ENCODE results near the gene ICAM5. TPM values are rescaled to one million over a fixed set of nuclear protein-coding genes. Genes with fewer than 3 reads are reported as not detected.

The ICAM5 gene
- polyA plus RNA-seq, 1 donor (not counting 4 experiments of a cell fraction or from before 2014, with no cell fraction given) = 0.20 TPM

DNA sequence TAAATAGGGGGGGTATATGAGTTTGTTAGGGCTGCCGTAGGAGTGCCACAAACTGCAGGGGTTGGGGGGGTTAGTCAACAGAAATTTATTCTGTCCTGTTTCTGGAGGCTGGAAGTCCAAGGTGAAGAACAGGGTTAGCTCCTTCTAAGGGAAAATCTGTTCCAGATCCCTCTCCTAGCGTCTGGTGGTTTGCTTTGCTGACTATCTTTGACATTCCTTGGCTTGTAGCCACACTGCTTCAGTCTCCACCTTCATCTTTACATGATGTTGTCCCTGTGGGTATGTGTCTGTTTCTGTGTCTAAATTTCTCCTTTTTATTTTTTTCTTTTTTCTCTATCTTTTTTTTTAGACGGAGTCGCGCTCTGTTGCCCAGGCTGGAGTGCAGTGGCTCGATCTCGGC is 27.0 kb upstream of the ICAM5 start:
- Histone ChIP-seq H3K9me1 (ENCODE audit: control insufficient read depth, extremely low read depth, insufficient read depth, low read length) (no peaks in the 10 kb centered on the region), H3K4me3 (ENCODE audit: control insufficient read depth in 2 of 3, extremely low read depth in 1 of 3, insufficient read depth in 2 of 3, low read depth in 1 of 3, low read length in 3 of 3) (no peak overlapping the region), H3K27me3 (ENCODE audit: control insufficient read depth, extremely low read depth, insufficient read depth, low read length) (no peaks in the 10 kb centered on the region), H3K36me3 (ENCODE audit: control insufficient read depth in 2 of 2, extremely low read depth in 1 of 2, insufficient read depth in 2 of 2, low read length in 2 of 2) (peaks cover 9 to 11% of the 10 kb centered on the region in 2 experiments), H3K27ac (ENCODE audit: control insufficient read depth, insufficient read depth, low read length) (no peak overlapping the region), H3K4me2 (ENCODE audit: control insufficient read depth, extremely low read depth, insufficient read depth, low read depth, low read length) (no peak overlapping the region), H3K9ac (ENCODE audit: control insufficient read depth, extremely low read depth, insufficient read depth, low read length) (no peak overlapping the region), H3K79me2 (ENCODE audit: control insufficient read depth, insufficient read depth, low read length) (no peaks in the 10 kb centered on the region), H4K20me1 (ENCODE audit: control insufficient read depth, extremely low read depth, insufficient read depth, low read length) (no peaks in the 10 kb centered on the region), H3K9me3 (ENCODE audit: control insufficient read depth, low read depth, low read length) (no peaks in the 10 kb centered on the region), H2AFZ (ENCODE audit: control insufficient read depth, low read length) (no peak overlapping the region), H3K4me1 (ENCODE audit: control insufficient read depth, extremely low read depth, insufficient read depth, low read length) (peaks cover 23% of the 10 kb centered on the region)
- dilution Hi-C loops (cut with MboI; ENCODE audit: extremely low pct_ligation_motif_present, low sequenced_read_pairs) = no loop called here
- TF ChIP-seq EZH2 (IDR thresholded peaks at IDR 0.05; ENCODE audit: low read length) (no peak), CTCF (optimal IDR thresholded peaks at IDR 0.05 in 1 of 3, IDR thresholded peaks at IDR 0.05 in 1 of 3, conservative IDR thresholded peaks at IDR 0.05 in 1 of 3; ENCODE audit: extremely low read depth in 1 of 3, insufficient read depth in 2 of 3, low read length in 3 of 3) (no peak)
- no peak for DNase-seq (ENCODE audit: low read depth, low spot score)
- FAIRE-seq = no peak

- dilution Hi-C loops (cut with MboI; ENCODE audit: extremely low pct_ligation_motif_present, low sequenced_read_pairs) = no loop called here
- H3K9ac ChIP-seq (ENCODE audit: control insufficient read depth, extremely low read depth, insufficient read depth, low read length) = no peak overlapping the region
- H3K27ac ChIP-seq (ENCODE audit: control insufficient read depth, insufficient read depth, low read length) = no peak overlapping the region
- peaks cover 9% of the 10 kb centered on the region for H3K4me1 ChIP-seq (ENCODE audit: control insufficient read depth, extremely low read depth, insufficient read depth, low read length)
- no peaks in the 10 kb centered on the region for H3K36me3 ChIP-seq (ENCODE audit: control insufficient read depth in 2 of 2, extremely low read depth in 1 of 2, insufficient read depth in 2 of 2, low read length in 2 of 2)
- no peaks in the 10 kb centered on the region for H4K20me1 ChIP-seq (ENCODE audit: control insufficient read depth, extremely low read depth, insufficient read depth, low read length)
- no peak overlapping the region for H2AFZ ChIP-seq (ENCODE audit: control insufficient read depth, low read length)
- no peaks in the 10 kb centered on the region for H3K9me1 ChIP-seq (ENCODE audit: control insufficient read depth, extremely low read depth, insufficient read depth, low read length)
- H3K79me2 ChIP-seq (ENCODE audit: control insufficient read depth, insufficient read depth, low read length) = no peaks in the 10 kb centered on the region
- FAIRE-seq (no peak), DNase-seq (ENCODE audit: low read depth, low spot score) (no peak)
- TF ChIP-seq EZH2 (IDR thresholded peaks at IDR 0.05; ENCODE audit: low read length) = no peak
- no peak for TF ChIP-seq CTCF (optimal IDR thresholded peaks at IDR 0.05 in 1 of 3, IDR thresholded peaks at IDR 0.05 in 1 of 3, conservative IDR thresholded peaks at IDR 0.05 in 1 of 3; ENCODE audit: extremely low read depth in 1 of 3, insufficient read depth in 2 of 3, low read length in 3 of 3)
- H3K4me3 ChIP-seq (ENCODE audit: control insufficient read depth in 2 of 3, extremely low read depth in 1 of 3, insufficient read depth in 2 of 3, low read depth in 1 of 3, low read length in 3 of 3) = no peak overlapping the region
- H3K4me2 ChIP-seq (ENCODE audit: control insufficient read depth, extremely low read depth, insufficient read depth, low read depth, low read length) = no peak overlapping the region
- H3K27me3 ChIP-seq (ENCODE audit: control insufficient read depth, extremely low read depth, insufficient read depth, low read length) = peaks cover 22% of the 10 kb centered on the region
- no peaks in the 10 kb centered on the region for H3K9me3 ChIP-seq (ENCODE audit: control insufficient read depth, low read depth, low read length)
Observed at GRCh38 chr19:10266706-10267105, 23.0 kb upstream of the ICAM5 start.

Measured in keratinocyte (primary cell).